Testis (tissue), 5 donors: ENCODE measurements around the gene ZFYVE28. TPM values are rescaled to one million over a fixed set of nuclear protein-coding genes. Genes with fewer than 3 reads are reported as not detected.
"Not testable (repeated sequence)": the region's sequence is repeated elsewhere in the genome, so short reads cannot be mapped to it uniquely, and the experiment has no call there.

Experiments used
- DNase-seq: peaks from one replicate; pipeline ENCODE4 v3.0.0-alpha.2; 2019
- H3K27ac ChIP-seq, 2 donors: fragments of 200-600 bp; sonication (generic); one replicate each; pipeline ENCODE4 v1.5.1; 2019
- H3K27me3 ChIP-seq: fragments of 200-600 bp; sonication (generic); one replicate; pipeline ENCODE4 v1.5.1; 2019
- H3K36me3 ChIP-seq: fragments of 200-600 bp; sonication (generic); one replicate; pipeline ENCODE4 v1.5.1; 2017; ENCODE audit warnings: low read depth; ENCODE audit errors: missing control alignments
- H3K4me1 ChIP-seq: fragments of 200-600 bp; sonication (generic); one replicate; pipeline ENCODE4 v1.5.1; 2019
- H3K4me3 ChIP-seq, 2 donors: fragments of 200-600 bp; sonication (generic); one replicate each; pipeline ENCODE4 v1.5.1; 2017 to 2019
- H3K9me3 ChIP-seq: fragments of 200-600 bp; sonication (generic); one replicate; pipeline ENCODE4 v1.5.1; 2017
- CTCF ChIP-seq, 3 experiments: fragments of 450-650 bp in 2 of 3; fragments of 200-600 bp in 1 of 3; sonication (generic) in 1 of 3; IDR thresholded peaks; one replicate each; pipeline ENCODE4 v1.5.1; 2016 to 2019; ENCODE audit warnings: antibody characterized with exemption in 3 of 3, mild to moderate bottlenecking in 2 of 3, moderate library complexity in 1 of 3
- POLR2A ChIP-seq: fragments of 450-650 bp; IDR thresholded peaks from one replicate; pipeline ENCODE4 v1.6.1; 2017; ENCODE audit warnings: antibody characterized with exemption, mild to moderate bottlenecking, moderate library complexity
- WGBS, 2 donors: methylation state at CpG; one replicate each; pipeline ENCODE4 v1.1.5; 2018; 5-methylcytosine and 5-hydroxymethylcytosine counted together
- intact Hi-C: fragments of 100-400 bp; cut with DNase I; formaldehyde crosslinking; loops from one replicate; pipeline ENCODE4 v1.15.1; 2023; ENCODE audit warnings: low total_unique reads
- long read RNA-seq, 2 donors: transcript quantifications; one replicate each; lab custom pipeline, GENCODE V29; 2026
- polyA plus RNA-seq: library from polyadenylated mRNA; stranded (reverse); fragments of 350-450 nt; fragmentation: Illumina TruSeq; extraction: RNeasy Lipid Tissue Mini Kit (QIAGEN cat#74804); gene quantifications from one replicate; pipeline ENCODE4 v1.2.3, GENCODE V29; 2014; ENCODE audit warnings: low read depth, low replicate concordance; ENCODE audit not compliant: insufficient read depth
- total RNA-seq, 2 donors: library from RNA; depleted of rRNA; stranded (reverse); fragments of >200 nt; gene quantifications; one replicate each; pipeline ENCODE4 v1.2.3, GENCODE V29; 2016

ZFYVE28 gene
- 10 to 100 TPM; 40.5 to 55.3 TPM for total RNA-seq
- 14.7 TPM for polyA plus RNA-seq
- long read RNA-seq, donor 1, partial matches to known transcripts = 0 of 1 reads
- long read RNA-seq, donor 1, other reads (novel, unspliced or antisense) = 0 of 1 reads
- long read RNA-seq, donor 2 = 0 reads

- intact Hi-C loops = no loop called here
- no peaks in the 10 kb centered on the region for H3K9me3 ChIP-seq
- no peak for TF ChIP-seq POLR2A
- no peak for TF ChIP-seq CTCF (IDR thresholded peaks at IDR 0.05)
- WGBS, 2 donors = 0 to 1% methylated on average over 19 to 57 of the region's 90 CpGs
- peak within 1 kb of the TSS; percentile 68 for H3K4me3 ChIP-seq
- DNase-seq = no peak
- H3K27me3 ChIP-seq = no peaks in the 10 kb centered on the region
- no peak within 1 kb of the TSS for H3K27ac ChIP-seq
- H3K4me1 ChIP-seq = peaks cover 21% of the 10 kb centered on the region
- no peaks in the 10 kb centered on the region for H3K36me3 ChIP-seq
These were observed at the start of gene ZFYVE28 for GRCh38 chr4:2417765-2418649. TSS of gene ZFYVE28 (minus strand) at chr4:2418645. CDS start at chr4:2418323, 322 bp downstream.

GRCh38 chr4:2465544-2465943, 47.1 kb upstream of the ZFYVE28 start:
- H3K4me3 ChIP-seq, H3K27me3 ChIP-seq, DNase-seq, intact Hi-C loops, H3K27ac ChIP-seq, H3K9me3 ChIP-seq, H3K36me3 ChIP-seq: not testable (repeated sequence)
- peaks cover 21% of the 10 kb centered on the region for H3K4me1 ChIP-seq

GRCh38 chr4:2465032-2465431, 46.6 kb upstream of the ZFYVE28 start:
- H3K4me3 ChIP-seq = no peak overlapping the region
- intact Hi-C loops = no loop called here
- H3K36me3 ChIP-seq = no peaks in the 10 kb centered on the region
- H3K4me1 ChIP-seq = peaks cover 17% of the 10 kb centered on the region
- no peaks in the 10 kb centered on the region for H3K27me3 ChIP-seq
- no peak for TF ChIP-seq POLR2A
- no peak for TF ChIP-seq CTCF (IDR thresholded peaks at IDR 0.05)
- H3K9me3 ChIP-seq = no peaks in the 10 kb centered on the region
- no peak for DNase-seq
- 85 to 86% methylated on average over 5 to 6 of the region's 6 CpGs for WGBS, 2 donors
- no peak overlapping the region for H3K27ac ChIP-seq

- Histone ChIP-seq H3K27me3 (no peaks in the 10 kb centered on the region), H3K36me3 (no peaks in the 10 kb centered on the region), H3K4me1 (peaks cover 15% of the 10 kb centered on the region), H3K4me3 (peak overlapping the region; percentile 41 to 50), H3K9me3 (no peaks in the 10 kb centered on the region), H3K27ac (peak overlapping the region; percentile 12 to 66)
- WGBS, 2 donors = 25 to 27% methylated on average over 29 to 32 of the region's 35 CpGs
- TF ChIP-seq POLR2A (no peak), CTCF (IDR thresholded peaks at IDR 0.05) (no peak)
- no peak for DNase-seq
- intact Hi-C loops = no loop called here
These were observed 44.7 kb upstream of the ZFYVE28 start for GRCh38 chr4:2462992-2463762.
